Subcutaneous adipose tissue (tissue), 4 donors: ENCODE results near the gene JAKMIP1. TPM values are rescaled to one million over a fixed set of nuclear protein-coding genes. Genes with fewer than 3 reads are reported as not detected.

ENCODE experiments used
- CTCF ChIP-seq: fragments of 450-650 bp; IDR thresholded peaks from one replicate; pipeline ENCODE4 v1.5.1; 2016; ENCODE audit warnings: low read depth, mild to moderate bottlenecking, control low read depth, antibody characterized with exemption, moderate library complexity
- total RNA-seq, 4 donors: library from RNA; depleted of rRNA; stranded (reverse); fragments of >200 nt; gene quantifications; one replicate each; pipeline ENCODE4 v1.1.0, GENCODE V29; 2016

The JAKMIP1 gene
- total RNA-seq, 4 donors from 2014 or later, result 0.33 to 0.88 (median 0.36) TPM

GRCh38 chr4:6147441-6147840 is 52.9 kb downstream of the JAKMIP1 start:
- no peak for TF ChIP-seq CTCF

- TF ChIP-seq CTCF, result no peak
Measured at GRCh38 chr4:6143603-6144181, 56.7 kb downstream of the JAKMIP1 start.

- no peak for TF ChIP-seq CTCF
Measured at GRCh38 chr4:6142935-6143602, 57.3 kb downstream of the JAKMIP1 start.

GRCh38 chr4:6142511-6142910 is 57.8 kb downstream of the JAKMIP1 start:
- TF ChIP-seq CTCF, result no peak

- no peak for TF ChIP-seq CTCF
Measured at GRCh38 chr4:6141554-6141953, 58.8 kb downstream of the JAKMIP1 start.

- no peak for TF ChIP-seq CTCF
Measured at GRCh38 chr4:6137747-6138135, 62.6 kb downstream of the JAKMIP1 start.

GRCh38 chr4:6137027-6137746 is 63.2 kb downstream of the JAKMIP1 start:
- no peak for TF ChIP-seq CTCF
